Tibial artery (tissue), 4 donors: Measurements from ENCODE around the gene PI4K2B.

Source experiments
- DNase-seq, 2 donors: peaks; one replicate each; pipeline ENCODE4 v3.0.0-alpha.2; 2019
- H3K27ac ChIP-seq, 2 donors: fragments of 200-600 bp; sonication (generic) in 1 of 2; 1 replicate in 1 of 2; 2 replicates in 1 of 2; pipeline ENCODE4 v1.5.1; 2018 to 2019; ENCODE audit warnings: mild to moderate bottlenecking in 1 of 2
- H3K27me3 ChIP-seq, 2 donors: fragments of 200-600 bp; sonication (generic) in 1 of 2; one replicate each; pipeline versions ENCODE4 v1.5.1 to v1.6.0; 2016 to 2019
- H3K36me3 ChIP-seq, 3 donors: fragments of 200-600 bp; sonication (generic) in 2 of 3; one replicate each; pipeline ENCODE4 v1.5.1; 2016 to 2019; ENCODE audit warnings: mild to moderate bottlenecking in 2 of 3
- H3K4me1 ChIP-seq, 4 donors: fragments of 200-600 bp; sonication (generic) in 2 of 4; 1 replicate in 3 of 4; 2 replicates in 1 of 4; pipeline ENCODE4 v1.5.1; 2016 to 2019
- H3K4me3 ChIP-seq, 2 donors: fragments of 200-600 bp; sonication (generic) in 1 of 2; 1 replicate in 1 of 2; 2 replicates in 1 of 2; pipeline ENCODE4 v1.5.1; 2018 to 2019; ENCODE audit warnings: mild to moderate bottlenecking in 2 of 2
- H3K9me3 ChIP-seq, 3 donors: fragments of 200-600 bp; sonication (generic) in 1 of 3; one replicate each; pipeline ENCODE4 v1.5.1; 2016 to 2019
- intact Hi-C: fragments of 100-400 bp; cut with DNase I; formaldehyde crosslinking; loops from one replicate; pipeline ENCODE4 v1.15.0; 2023; ENCODE audit warnings: low total_unique reads
- TF ChIP-seq, protein P1 (sequence below), 2 experiments: fragments of 200-600 bp in 1 of 2; fragments of 450-650 bp in 1 of 2; IDR thresholded peaks; one replicate each; pipeline ENCODE4 v1.5.1; 2017 to 2019; ENCODE audit warnings: antibody characterized with exemption in 2 of 2, mild to moderate bottlenecking in 1 of 2, moderate library complexity in 1 of 2

The PI4K2B gene

GRCh38 chr4:25310066-25310802, 76.4 kb downstream of the PI4K2B start:
- intact Hi-C loops, result loop anchor here (5.0 kb wide), 1 partner anchor 78 kb away; the partner anchor contains the start of gene PI4K2B

GRCh38 chr4:25310803-25311166, 77.0 kb downstream of the PI4K2B start:
- H3K9me3 ChIP-seq, result no peaks in the 10 kb centered on the region
- TF ChIP-seq, protein P1, sequence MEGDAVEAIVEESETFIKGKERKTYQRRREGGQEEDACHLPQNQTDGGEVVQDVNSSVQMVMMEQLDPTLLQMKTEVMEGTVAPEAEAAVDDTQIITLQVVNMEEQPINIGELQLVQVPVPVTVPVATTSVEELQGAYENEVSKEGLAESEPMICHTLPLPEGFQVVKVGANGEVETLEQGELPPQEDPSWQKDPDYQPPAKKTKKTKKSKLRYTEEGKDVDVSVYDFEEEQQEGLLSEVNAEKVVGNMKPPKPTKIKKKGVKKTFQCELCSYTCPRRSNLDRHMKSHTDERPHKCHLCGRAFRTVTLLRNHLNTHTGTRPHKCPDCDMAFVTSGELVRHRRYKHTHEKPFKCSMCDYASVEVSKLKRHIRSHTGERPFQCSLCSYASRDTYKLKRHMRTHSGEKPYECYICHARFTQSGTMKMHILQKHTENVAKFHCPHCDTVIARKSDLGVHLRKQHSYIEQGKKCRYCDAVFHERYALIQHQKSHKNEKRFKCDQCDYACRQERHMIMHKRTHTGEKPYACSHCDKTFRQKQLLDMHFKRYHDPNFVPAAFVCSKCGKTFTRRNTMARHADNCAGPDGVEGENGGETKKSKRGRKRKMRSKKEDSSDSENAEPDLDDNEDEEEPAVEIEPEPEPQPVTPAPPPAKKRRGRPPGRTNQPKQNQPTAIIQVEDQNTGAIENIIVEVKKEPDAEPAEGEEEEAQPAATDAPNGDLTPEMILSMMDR (IDR thresholded peaks at IDR 0.05), result no peak
- intact Hi-C loops, result loop anchor here (5.0 kb wide), 1 partner anchor 78 kb away; the partner anchor contains the start of gene PI4K2B
- H3K27me3 ChIP-seq, result no peaks in the 10 kb centered on the region
- H3K4me3 ChIP-seq, result no peak overlapping the region
- peaks cover 0 to 10% (median 9%) of the 10 kb centered on the region in 4 donors for H3K4me1 ChIP-seq
- peaks cover 0 to 6% (median under 1%) of the 10 kb centered on the region in 3 donors for H3K36me3 ChIP-seq
- no peak for DNase-seq
- H3K27ac ChIP-seq, result no peak overlapping the region

More at GRCh38 chr4:25310066-25310802, 76.4 kb downstream of the PI4K2B start:
- H3K4me3 ChIP-seq, result no peak overlapping the region
- no peaks in the 10 kb centered on the region for H3K9me3 ChIP-seq
- no peaks in the 10 kb centered on the region for H3K27me3 ChIP-seq
- peaks cover 0 to 10% (median 9%) of the 10 kb centered on the region in 4 donors for H3K4me1 ChIP-seq
- TF ChIP-seq, protein P1 (IDR thresholded peaks at IDR 0.05), result no peak
- DNase-seq, result no peak
- H3K27ac ChIP-seq, result no peak overlapping the region
- H3K36me3 ChIP-seq, result peaks cover 0 to under 1% (median 0%) of the 10 kb centered on the region in 3 donors

DNA sequence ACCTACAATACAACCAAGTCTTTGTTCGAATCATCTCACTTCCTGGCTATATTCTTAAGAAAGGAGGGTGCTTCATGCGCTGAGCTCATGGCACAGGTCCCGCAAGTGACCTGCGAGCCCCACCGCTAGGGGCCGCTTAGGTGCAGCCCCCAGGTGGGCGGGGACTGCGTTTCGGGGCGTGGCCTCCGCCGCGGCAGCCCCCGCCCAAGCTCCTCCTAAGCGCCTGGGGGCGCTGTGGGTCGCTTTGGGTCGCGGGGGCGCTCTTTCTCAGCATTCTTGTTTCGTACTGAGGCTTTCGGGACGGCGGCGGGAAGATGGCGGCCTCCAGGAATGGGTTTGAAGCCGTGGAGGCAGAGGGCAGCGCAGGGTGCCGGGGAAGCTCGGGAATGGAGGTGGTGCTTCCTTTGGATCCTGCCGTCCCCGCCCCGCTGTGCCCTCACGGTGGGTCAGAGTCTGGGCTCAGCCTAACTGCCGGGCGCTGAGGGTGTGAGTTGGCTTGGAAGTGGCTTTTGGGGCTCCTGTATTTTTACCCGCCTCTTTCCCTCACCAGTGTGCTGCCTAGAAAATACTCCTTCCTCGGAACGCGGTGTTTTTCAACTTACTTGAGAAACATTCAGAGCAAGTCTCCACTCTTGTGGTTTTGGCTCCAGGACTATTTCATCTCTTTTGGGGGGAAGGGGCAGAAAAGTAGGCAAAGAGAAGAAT, 78.8 kb downstream of the PI4K2B start, which contains the start of gene ZCCHC4:
Gene ZCCHC4 (plus strand): TSS at position 279 of the 705 bp plus-strand sequence. CDS start 36 bp downstream, at position 315.
- peaks cover 0 to 10% (median 9%) of the 10 kb centered on the region in 4 donors for H3K4me1 ChIP-seq
- peak; percentile 90 to 94 for DNase-seq
- intact Hi-C loops, result loop anchor here (5.0 kb wide), 1 partner anchor 80 kb away; the partner anchor contains the start of gene PI4K2B

DNA sequence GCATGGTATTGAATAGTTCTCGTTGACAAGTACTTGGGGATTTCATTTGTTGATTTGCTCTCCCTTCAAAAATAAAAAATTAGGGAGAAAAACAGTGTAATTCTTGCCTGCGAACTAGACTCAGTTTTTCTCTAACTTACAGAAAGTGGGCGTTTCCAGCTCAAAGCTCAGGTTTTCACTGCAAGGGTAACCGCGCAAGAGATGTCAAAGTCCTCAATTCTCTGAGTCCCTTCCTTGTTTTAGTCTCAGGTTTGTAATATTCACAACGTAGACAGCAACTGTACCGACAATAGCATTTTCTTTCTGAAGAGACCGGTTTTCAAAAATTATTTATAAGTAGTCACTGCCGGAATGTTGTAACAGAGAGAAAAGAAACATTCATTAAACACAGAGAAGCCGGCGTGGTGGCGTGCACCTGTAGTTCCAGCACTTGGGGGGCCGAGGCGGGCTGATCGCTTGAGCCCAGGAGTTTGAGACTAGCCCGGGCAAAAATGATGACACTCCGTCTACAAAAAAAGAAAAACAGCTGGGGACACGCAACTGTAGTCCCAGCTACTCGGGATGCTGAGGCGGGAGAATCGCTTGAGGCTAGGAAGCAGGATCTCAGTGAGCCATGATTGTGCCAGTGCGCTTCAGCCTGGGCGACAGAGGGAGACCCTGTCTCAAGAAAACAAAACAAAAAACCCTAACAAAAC, 79.5 kb downstream of the PI4K2B start:
- no peak for DNase-seq
- no peaks in the 10 kb centered on the region for H3K27me3 ChIP-seq
- peak overlapping the region; percentile 60 to 83 for H3K4me3 ChIP-seq
- peak overlapping the region; percentile 67 for H3K27ac ChIP-seq
- intact Hi-C loops, result loop anchor here (5.0 kb wide), 1 partner anchor 81 kb away; the partner anchor contains the start of gene PI4K2B
- H3K4me1 ChIP-seq, result peaks cover 0 to 10% (median 9%) of the 10 kb centered on the region in 4 donors
- H3K36me3 ChIP-seq, result peaks cover 0 to 14% (median 6%) of the 10 kb centered on the region in 3 donors
- TF ChIP-seq, protein P1 (IDR thresholded peaks at IDR 0.05), result no peak
- H3K9me3 ChIP-seq, result no peaks in the 10 kb centered on the region

More for the DNA sequence above, 78.8 kb downstream of the PI4K2B start, which contains the start of gene ZCCHC4:
- no peaks in the 10 kb centered on the region for H3K27me3 ChIP-seq
- TF ChIP-seq, protein P1 (IDR thresholded peaks at IDR 0.05), result peak; percentile 91 to 98
- H3K36me3 ChIP-seq, result peaks cover 0 to 14% (median 6%) of the 10 kb centered on the region in 3 donors
- H3K4me3 ChIP-seq, result peak within 1 kb of the TSS; percentile 60 to 83
- peak within 1 kb of the TSS; percentile 67 for H3K27ac ChIP-seq
- H3K9me3 ChIP-seq, result no peaks in the 10 kb centered on the region

GRCh38 chr4:25320336-25320735, 86.5 kb downstream of the PI4K2B start:
- Histone ChIP-seq H3K27ac (no peak overlapping the region), H3K36me3 (peaks cover 0 to 47% (median 12%) of the 10 kb centered on the region in 3 donors), H3K9me3 (no peaks in the 10 kb centered on the region), H3K27me3 (no peaks in the 10 kb centered on the region), H3K4me1 (no peaks in the 10 kb centered on the region), H3K4me3 (no peak overlapping the region)
- DNase-seq, result no peak
- intact Hi-C loops, result no loop called here
- TF ChIP-seq, protein P1 (IDR thresholded peaks at IDR 0.05), result no peak
